IPS DF 19.7 (cell line): ENCODE results near the gene SETD5.
A peak's percentile ranks its signal among the peaks of the same experiment; 100 is the strongest.

ENCODE experiments used
- DNase-seq: peaks from one replicate; pipeline ENCODE4 v3.0.0-alpha.2; 2013; ENCODE audit warnings: low read depth, low spot score

Gene SETD5

DNA sequence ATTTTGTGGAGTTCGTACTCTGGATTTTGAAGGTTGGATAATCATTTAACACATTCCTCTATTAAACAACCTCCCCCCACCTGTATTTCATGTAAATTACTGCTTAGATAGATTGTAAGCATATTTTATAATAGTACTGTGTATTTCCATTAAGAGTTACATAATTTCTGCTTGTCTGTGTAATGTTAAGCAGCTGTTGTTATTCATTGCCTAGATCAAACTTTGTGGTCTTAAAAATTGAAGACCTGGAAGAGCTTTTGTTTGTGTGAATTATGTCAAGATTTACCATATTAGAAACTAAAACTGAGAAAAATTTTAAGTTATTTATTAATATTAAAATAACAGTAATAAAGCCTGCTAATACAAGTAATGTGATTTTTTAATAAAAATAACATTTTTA, 11.1 kb downstream of the SETD5 start:
- no peak for DNase-seq

DNA sequence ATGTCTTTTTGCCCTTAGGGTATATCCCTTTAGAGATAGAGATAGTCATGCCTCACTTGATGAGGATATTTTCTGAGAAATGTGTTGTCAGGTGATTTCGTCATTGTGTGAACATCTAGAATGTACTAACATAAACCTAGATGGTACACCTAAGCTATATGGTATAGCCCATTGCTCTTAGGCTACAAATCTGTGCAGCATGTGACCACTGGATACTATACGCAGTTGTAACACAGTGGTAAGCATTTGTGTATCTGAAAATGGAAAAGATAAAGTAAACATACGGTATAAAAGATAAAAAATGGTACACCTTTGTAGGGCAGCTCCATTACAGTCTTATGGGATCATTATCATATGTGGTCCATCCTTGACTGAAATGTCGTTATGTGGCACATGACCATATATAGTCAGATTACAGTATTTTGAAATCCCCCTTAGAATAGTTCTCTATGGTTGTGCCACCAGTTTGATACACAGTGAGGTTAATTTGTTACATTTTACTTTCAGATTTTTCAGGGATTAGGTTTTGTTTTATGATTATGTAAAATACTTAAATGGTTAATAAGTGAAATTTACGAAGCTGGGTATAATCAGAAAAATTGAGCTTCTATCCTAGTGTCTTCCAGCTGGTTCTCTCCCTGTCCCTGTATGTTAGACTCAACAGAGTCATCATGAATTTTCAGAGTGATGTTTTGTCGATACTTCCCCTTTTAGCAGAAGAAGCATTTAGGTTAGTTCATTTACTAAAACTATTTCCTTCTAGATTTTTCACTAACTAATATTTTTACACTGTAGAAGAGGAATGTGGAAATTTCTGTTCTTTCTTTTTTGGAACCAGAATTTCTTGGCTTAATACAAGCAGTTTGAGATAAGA, 12.8 kb downstream of the SETD5 start:
- DNase-seq: no peak

DNA sequence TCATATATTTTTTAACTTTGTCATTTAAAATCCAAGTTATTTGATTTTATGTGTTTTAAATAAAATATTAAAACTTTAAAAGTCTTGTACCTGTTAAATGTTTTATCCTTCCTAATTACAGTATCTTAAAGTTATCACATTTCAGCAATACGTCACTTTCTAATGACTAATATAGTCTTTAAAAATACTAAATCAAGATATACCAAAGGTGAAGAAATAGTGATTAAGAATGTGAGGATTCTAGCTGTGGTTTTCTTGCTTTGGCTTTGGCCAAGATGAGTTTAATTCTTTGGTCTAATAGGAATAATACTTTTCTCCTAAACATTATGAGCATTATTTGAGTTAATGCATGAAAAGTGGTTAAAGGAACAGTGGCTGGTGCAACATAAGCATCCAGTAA, 13.9 kb downstream of the SETD5 start:
- no peak for DNase-seq

DNA sequence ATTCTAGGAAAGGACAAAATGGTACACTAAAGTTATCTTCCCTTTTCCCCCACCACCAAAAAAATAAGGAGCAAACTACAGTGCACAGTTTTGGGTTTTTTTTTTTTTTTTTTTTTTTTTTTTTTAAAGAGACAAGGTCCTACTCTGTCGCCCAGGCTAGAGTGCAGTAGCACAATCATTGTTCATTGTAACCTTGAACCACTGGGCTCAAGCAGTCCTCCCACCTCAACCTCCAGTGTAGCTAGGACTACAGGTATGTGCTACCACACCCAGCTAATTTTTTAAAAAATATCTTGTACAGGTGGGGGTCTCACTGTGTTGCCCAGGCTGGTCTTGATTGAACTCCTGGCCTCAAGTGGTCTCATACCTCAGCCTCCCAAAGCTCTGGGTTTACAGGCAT, 14.9 kb downstream of the SETD5 start:
- DNase-seq: no peak

DNA sequence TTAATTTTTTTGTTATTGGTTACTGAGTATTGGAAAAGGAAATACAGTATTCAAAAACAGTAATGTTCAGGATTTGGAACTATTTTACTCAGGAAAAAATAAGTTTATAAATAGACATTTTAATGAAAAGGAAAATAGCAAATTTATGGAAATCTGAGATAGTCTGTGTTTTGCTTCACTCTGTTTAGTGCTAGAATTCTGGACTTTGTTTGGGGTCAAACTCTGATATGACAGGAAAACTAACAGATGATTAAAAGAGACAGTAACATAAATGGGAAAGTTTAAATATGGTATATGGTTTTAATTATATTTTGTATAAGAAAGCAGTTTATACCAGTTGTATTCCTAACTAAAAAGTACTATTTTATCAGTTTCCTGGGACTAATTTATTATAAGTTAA, 17.4 kb downstream of the SETD5 start:
- no peak for DNase-seq

DNA sequence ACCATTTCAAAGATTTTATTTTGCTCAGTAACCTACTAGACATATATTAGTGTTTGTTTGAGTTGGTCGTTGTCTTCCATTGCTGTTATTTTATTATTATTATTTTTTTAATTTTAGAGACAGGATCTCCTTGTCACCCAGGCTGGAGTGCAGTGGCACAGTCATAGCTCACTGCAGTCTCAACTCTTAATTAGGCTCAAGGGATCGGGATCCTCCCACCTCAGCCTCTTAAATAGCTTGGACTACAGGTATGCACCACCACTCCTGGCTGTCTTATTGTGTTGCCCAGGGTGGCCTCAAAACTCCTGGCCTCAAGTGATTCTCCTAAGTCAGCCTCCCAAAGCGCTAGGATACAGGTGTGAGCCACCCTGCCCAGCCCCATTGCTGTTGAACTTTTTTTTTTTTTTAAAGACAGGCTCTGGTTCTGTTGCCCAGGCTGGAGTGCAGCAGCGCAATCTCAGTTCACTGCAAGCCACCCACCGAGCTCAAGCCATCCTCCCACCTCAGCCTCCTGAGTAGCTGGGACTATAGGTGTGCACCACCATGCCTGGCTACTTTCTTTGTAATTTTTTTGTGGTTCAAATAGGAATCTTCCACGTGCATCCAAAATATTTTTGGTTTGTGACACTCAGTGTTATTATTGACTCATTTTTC, 18.2 kb downstream of the SETD5 start:
- DNase-seq: no peak

DNA sequence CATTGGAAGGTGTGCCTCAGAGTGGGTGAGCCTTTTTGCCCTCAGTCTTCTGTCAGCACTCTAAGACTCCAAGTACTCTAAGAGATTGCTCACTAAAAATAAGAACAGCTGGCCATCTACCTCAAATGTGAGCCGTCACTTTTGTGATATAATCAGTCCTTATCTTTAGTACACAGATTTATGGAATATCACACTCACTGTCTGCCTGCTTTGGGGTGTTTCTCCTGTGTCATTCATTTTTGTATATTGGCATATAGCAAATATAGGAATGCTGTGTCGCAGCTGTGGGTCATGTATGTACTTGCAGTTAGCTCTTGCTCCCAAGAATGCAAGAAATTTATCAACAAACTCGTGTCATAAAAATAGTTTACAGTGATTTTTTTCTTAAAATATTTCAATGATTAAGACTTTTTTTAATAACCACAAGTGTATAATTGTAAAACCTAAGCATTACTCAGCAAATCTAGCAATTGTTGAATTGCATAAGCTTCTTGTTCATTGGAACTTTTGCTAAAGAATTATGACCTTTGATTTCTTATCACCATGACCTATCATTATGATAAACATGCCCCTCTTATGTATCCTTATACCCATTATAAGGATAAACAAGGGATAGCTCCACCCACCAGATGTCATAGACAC, 18.8 kb downstream of the SETD5 start:
- DNase-seq: no peak

DNA sequence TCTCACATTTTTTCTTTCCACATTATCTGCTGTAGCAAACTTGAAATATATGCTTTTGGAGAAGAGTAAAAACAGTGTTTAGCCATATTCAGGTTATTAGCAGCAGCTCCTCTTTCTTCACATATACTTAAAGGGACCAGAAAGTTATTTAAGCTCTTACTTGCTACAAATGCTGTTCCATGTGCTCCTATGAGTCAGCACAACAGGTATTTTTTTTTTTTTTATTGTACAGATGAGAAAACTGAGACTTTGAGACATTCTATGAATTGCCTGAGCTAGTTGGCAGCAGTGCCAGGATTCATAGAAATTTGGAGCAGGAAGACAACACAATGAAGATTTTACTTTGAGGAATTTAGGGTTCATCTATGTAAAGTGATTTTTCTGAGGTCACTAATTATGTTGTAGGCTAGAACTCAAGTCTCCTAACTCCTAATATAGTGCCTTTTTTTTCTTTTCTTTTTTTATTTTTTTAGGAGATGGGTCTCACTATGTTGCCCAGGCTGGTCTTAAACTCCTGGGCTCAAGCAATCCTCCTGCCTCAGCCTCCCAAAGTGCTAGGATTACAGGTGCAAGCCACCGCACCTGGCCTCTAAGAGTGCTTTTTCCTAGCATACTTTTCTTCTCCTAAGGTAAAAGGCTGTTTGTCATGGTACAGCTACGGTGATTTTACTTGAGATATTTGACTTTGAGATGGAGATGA, 23.6 kb downstream of the SETD5 start:
- DNase-seq: no peak

DNA sequence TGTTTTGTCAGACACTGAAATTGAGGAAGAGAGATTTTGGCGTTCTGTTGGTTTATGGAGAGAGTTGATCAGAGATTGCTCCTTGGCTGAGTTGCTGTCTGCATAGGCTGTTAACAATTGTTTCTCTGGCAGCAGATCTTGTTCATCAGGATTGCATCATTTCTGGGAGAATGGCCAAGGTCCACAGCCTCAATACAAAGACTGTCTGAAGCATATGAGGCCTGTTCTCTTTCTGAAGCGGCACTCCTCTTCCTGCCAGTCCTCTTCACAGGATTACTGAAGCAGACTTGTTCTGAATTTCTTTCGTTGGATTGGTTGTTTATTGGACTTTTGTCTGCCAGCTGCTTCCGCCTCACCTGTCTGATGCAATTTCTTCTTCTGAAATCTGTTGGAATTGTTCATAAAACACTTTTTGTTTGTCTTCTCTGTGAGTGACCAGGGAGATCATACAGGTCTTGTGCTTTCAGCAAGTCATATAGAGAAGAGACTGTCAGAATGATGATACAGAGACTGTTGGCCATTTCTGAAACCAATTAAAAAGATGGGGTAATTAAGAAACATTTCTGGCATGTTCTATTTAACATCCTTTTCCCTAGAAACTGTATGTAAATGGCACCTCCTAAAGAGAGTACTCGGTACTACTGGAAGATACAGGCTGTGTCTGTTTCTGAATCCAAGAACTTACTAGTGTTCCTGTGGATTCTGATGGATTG, 25.5 kb downstream of the SETD5 start:
- DNase-seq: peak; percentile 25

DNA sequence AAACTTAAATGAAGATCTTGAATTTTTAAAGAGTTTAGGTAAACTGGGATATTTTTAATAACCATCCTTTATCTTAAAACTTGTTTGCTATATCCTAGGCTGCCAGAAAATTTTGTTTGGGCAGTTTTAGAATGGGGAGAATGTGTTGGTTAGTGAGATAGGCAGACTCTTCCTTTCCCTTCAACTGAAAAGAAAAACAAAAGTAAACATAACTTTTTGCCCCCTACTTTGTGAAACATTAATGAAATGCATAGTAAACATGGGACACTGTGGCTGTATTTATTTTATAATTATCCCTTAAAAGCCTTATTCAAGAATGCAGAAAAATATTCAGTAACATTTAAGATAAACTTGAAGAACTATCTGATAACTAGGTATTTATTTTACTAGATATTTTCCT, 31.0 kb downstream of the SETD5 start:
- DNase-seq: no peak

DNA sequence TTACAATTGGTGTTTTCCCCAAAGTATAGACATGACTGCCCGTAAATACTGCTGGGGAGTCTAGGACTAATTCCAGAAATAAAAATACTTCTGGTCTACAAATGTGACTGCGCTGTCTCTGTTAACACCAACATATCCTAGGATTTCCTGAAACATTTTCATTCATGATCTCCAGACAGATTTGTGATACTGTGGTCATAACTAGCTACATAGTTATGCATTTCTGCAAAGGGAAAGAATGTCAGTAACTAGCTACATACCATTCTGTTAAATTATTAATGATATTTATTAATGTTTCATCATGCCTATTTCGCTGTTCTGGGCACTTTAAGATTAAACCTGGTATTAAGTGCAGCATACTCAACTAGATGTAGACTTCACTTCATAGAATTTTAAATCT, 33.3 kb downstream of the SETD5 start:
- DNase-seq: no peak

DNA sequence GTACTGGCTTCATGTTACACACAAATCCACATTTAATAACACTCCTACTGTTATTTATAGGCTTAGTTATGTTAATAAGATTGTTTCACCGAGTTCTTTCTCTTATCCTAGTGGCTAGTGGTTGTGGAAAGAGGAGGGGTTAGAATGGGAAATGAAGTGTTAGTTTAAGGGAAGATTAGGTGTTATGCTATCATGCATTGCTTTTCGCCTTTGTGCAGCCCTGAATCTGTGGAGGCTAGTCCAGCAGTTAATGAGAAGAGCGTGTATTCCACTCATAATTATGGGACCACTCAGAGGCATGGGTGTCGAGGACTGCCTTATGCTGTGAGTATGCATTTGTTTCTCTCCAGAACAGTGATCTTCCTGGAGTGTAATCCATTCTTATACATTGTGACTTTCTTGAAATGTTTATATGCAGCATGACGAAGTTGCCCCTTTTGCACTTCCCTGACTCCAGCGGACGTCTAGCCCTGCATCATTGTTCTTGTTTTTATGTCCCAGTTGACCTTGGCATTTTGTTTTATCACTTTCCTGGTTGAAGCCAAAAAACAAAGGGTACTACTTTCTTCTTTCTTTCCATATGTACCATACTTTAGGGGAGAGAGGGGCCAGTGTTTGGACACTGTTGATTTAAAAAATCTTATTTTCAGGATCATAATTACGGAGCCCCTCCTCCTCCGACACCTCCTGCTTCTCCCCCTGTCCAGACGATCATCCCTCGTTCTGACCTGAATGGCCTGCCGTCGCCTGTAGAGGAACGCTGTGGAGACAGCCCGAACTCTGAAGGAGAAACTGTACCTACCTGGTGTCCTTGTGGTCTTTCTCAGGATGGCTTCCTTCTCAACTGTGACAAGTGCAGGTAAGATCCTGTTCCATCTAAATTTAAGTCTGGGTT, 36.5 kb downstream of the SETD5 start:
- no peak for DNase-seq

DNA sequence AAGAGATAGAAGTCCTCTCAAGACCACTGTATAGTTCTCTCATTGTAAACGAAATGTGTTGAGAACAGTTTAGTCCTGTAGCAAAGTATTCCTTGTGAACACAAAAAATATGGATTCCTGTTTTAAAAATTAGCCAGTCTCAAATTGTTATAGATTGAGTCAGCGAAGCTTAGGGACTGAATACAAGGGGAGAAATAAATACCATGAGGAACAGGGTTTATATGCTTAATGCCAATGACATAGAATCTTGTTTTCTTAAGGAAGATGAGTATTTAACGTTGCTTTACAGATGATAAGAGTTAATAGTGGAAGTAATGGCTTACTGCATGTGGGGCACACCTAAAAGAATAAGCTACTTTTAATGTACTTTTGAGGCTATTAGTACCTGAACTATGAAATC, 37.9 kb downstream of the SETD5 start:
- no peak for DNase-seq

DNA sequence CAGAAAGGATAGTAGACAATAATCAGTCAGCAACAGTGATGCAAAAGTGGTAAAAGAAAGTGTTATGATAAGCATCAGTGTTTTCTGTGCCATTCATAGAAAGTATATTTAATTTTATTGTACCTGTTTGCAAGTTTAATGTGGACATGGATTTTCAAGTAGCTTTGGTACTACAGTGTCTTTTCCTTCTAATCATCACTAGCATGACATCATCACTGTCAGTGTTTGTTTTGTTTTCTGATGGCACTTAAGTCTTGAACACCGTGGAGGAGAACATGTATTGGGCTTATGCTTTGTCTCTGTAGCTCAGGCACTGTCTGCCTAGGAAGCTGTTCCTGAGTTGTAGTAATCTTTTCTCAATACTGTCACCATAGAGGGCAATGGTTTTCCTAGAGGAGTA, 41.9 kb downstream of the SETD5 start:
- no peak for DNase-seq

DNA sequence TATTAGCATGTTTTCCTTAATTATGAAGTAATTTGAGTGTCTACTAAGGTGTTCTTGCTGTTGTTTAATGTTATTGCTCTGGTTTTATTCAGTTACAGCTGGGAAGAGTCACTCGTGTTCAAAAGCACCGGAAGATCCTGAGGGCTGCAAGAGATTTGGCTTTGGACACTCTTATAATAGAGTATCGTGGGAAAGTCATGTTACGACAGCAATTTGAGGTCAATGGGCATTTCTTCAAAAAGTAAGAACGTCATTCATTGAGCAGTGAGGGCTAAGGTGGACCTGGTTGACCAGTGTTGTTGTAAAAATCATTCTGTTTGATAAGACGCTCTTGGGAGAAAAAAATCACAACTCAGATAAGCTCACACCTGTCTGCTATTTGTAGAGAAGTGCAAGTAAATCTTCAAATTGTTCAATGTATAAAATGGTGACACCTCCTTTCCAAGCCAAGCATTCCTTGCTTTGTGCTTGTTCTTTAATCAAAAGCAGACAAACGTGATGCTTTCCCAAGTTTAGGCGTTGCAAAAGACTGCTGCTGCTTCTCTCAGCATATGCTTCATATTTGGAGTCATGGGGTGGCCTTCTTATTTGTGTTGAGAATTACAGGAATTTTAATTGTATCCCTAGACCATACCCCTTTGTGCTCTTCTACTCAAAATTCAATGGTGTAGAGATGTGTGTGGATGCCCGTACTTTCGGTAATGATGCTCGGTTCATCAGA, 44.2 kb downstream of the SETD5 start:
- DNase-seq: no peak

DNA sequence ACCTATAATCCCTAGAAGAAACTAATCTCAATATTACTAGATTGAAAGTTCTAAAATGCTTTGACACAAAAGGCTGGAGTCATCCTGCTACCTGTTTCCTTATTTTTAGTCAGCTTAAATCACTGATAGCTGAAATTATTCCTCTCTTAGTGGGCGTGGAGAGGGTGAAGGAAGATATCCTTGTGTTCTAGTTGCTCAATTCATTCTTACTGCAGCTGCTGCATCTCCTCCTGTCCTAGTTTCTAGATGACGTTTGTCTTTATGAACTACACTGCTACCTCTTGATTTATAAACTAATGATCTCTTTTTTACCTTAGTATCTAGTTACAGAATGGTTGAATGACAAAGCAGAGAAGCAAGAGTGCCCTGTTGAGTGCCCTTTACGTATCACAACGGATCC, 50.7 kb downstream of the SETD5 start:
- DNase-seq: no peak

DNA sequence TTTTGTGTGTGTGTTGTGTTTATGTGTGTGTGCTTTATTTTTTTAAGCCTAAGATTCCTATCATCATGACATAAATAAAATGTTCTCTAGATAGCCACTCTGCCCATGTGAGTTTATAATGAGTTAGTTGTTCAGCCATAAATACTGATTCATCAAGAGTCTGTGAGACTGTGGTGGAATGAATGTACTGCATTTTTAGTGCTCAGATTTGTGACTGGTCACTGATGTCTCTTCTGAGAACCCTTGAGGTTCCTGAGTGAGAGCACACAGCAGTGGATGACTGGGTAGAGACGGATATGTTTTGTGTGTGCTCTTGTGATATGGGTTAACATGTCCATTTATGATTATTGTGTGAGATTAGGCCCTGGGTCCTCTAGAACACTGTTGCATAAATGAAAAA, 51.2 kb downstream of the SETD5 start:
- DNase-seq: no peak

DNA sequence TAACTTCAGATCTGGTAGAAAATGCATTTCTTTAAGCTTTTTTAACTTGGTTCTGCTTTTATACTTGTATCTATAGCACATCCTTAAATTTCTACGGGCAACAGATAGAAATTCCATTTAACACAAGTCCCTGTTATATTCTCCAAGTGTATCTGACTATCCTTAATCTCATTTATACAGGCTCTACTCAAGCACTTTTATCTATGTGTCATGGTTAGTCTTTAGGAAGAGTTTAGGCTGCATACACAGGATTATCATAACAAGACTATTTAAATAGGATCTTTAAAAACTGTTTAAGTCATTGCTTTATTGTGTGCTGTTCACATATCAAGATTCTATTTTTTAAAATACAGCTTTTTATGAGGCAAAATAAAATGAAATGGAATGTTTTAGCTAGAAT, 52.7 kb downstream of the SETD5 start:
- no peak for DNase-seq

DNA sequence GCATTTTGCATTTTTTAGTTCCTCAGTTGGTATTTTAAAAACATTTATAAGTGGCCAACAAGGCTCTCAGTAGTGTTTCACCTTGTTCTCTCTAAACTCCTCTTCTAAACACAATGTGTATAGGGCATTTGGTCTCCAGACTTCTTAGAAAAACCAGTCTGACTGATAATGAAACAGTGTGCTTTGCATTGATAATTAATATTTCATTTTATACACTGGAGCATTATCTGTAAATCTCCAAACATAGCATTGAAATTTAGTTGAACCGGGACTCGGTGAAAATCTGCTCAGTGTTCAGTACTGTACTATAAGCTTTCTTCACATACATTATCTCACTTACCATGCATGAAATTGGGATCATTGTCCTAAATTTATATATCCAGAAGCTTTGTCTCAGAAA, 53.6 kb downstream of the SETD5 start:
- no peak for DNase-seq

DNA sequence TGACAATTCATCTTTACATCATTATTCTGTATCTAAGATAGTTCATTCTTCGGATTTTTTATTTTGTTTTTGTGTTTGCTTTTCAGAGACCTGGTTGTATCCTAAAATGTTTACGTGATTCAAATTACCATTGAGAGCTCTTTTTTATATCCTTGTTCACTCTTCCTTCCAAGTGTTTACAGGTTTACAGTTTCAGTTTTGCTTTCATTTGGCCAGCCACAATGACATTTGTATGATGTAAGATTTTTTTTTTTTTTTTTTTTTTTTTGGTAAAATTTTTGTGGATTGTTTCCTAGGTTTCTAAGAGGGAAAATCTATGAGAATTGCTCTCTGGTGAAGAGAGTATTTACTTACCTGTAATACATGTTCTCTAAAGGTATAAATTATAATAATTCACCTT, 55.0 kb downstream of the SETD5 start:
- no peak for DNase-seq
